H1 (cell line): ENCODE data around the gene ZNRF3. TPM values are rescaled to one million over a fixed set of nuclear protein-coding genes. Genes with fewer than 3 reads are reported as not detected.

Experiments used
- CTCF ChIA-PET: fragments of 300-600 bp; sonication (Branson Sonifier 250); formaldehyde crosslinking; loops from one replicate; lab custom pipeline; 2021; ENCODE audit not compliant: partially characterized antibody; lab: Charles Lee
- POLR2A ChIA-PET: fragments of 300-600 bp; sonication (Branson Sonifier 250); formaldehyde crosslinking; loops from one replicate; lab custom pipeline; 2021; ENCODE audit warnings: inconsistent platforms; ENCODE audit not compliant: partially characterized antibody; lab: Charles Lee
- DNase-seq, 2 experiments: peaks; one replicate each; pipeline versions ENCODE4 v3.0.0 to v3.0.0-alpha.2; 2010 to 2022; ENCODE audit warnings: low spot score in 2 of 2, low read depth in 1 of 2, mixed read lengths in 1 of 2
- FAIRE-seq: peaks from 2 replicates; lab custom pipeline; 2011; peaks lifted over from hg19 to GRCh38; lab: Jason Lieb, UNC
- H2AFZ ChIP-seq: 2 replicates; pipeline ENCODE4 v1.8.1; 2012; ENCODE audit warnings: low read length, inconsistent platforms
- H2AK5ac ChIP-seq: 2 replicates; pipeline ENCODE4 v1.6.1; 2013; ENCODE audit warnings: low read depth, low read length
- H2BK120ac ChIP-seq: replicated peaks from 2 replicates; pipeline ENCODE3; 2013; ENCODE audit warnings: low read depth, low read length, inconsistent platforms
- H2BK12ac ChIP-seq: 2 replicates; pipeline ENCODE4 v1.6.1; 2013; ENCODE audit warnings: low read depth, low read length
- H2BK15ac ChIP-seq: 2 replicates; pipeline ENCODE4 v1.6.1; 2013; ENCODE audit warnings: low read length
- H2BK20ac ChIP-seq: 2 replicates; pipeline ENCODE4 v1.6.1; 2013; ENCODE audit warnings: low read length
- H2BK5ac ChIP-seq: 2 replicates; pipeline ENCODE4 v1.6.1; 2013; ENCODE audit warnings: low read depth, low read length
- H3K14ac ChIP-seq: 2 replicates; pipeline ENCODE4 v1.6.1; 2013; ENCODE audit warnings: inconsistent platforms; ENCODE audit not compliant: insufficient read length
- H3K18ac ChIP-seq: 2 replicates; pipeline ENCODE4 v1.6.1; 2013; ENCODE audit warnings: low read length; ENCODE audit errors: extremely low read depth
- H3K23ac ChIP-seq: 2 replicates; pipeline ENCODE4 v1.6.1; 2013; ENCODE audit warnings: inconsistent platforms; ENCODE audit not compliant: insufficient read length
- H3K23me2 ChIP-seq: 2 replicates; pipeline ENCODE4 v1.6.1; 2013; ENCODE audit warnings: low read depth, low read length
- H3K27ac ChIP-seq: 2 replicates; pipeline ENCODE4 v1.6.1; 2011; ENCODE audit warnings: low read depth, low read length, inconsistent platforms
- H3K27me3 ChIP-seq, 4 experiments: replicated peaks in 1 of 4; 1 replicate in 1 of 4; 2 replicates in 3 of 4; pipeline versions ENCODE4 v1.6.1 to v1.8.1; 2011 to 2013; ENCODE audit warnings: low read length in 3 of 4, mild to moderate bottlenecking in 3 of 4, inconsistent platforms in 2 of 4, mixed read lengths in 2 of 4, moderate library complexity in 1 of 4; ENCODE audit not compliant: control insufficient read depth in 3 of 4, insufficient read depth in 3 of 4; ENCODE audit errors: extremely low read depth in 1 of 4
- H3K36me3 ChIP-seq, 4 experiments: 2 replicates each; pipeline versions ENCODE4 v1.6.1 to v1.8.1; 2011 to 2013; ENCODE audit warnings: mild to moderate bottlenecking in 4 of 4, low read length in 3 of 4, moderate library complexity in 2 of 4, control low read depth in 1 of 4, inconsistent platforms in 1 of 4; ENCODE audit not compliant: insufficient read depth in 4 of 4, control insufficient read depth in 2 of 4
- H3K4ac ChIP-seq: replicated peaks from 2 replicates; pipeline ENCODE3; 2013; ENCODE audit warnings: low read length, low read depth, mixed read lengths, inconsistent platforms; ENCODE audit not compliant: insufficient read length
- H3K4me1 ChIP-seq, 4 experiments: replicated peaks in 1 of 4; 1 replicate in 1 of 4; 2 replicates in 3 of 4; pipeline versions ENCODE4 v1.6.1 to v1.8.1; 2011 to 2013; ENCODE audit warnings: low read length in 3 of 4, inconsistent platforms in 2 of 4, mixed read lengths in 1 of 4; ENCODE audit not compliant: insufficient read depth in 4 of 4, control insufficient read depth in 3 of 4
- H3K4me2 ChIP-seq, 2 experiments: 2 replicates each; pipeline versions ENCODE4 v1.6.1 to v1.8.1; 2011 to 2013; ENCODE audit warnings: low read depth in 2 of 2, low read length in 2 of 2, control low read depth in 1 of 2, inconsistent platforms in 1 of 2, mild to moderate bottlenecking in 1 of 2; ENCODE audit not compliant: insufficient read depth in 1 of 2
- H3K4me3 ChIP-seq, 4 experiments: fragments of 200-600, 300-600 bp in 1 of 4; sonication (generic), shearing (Covaris generic), sonication (Bioruptor Twin) in 1 of 4; 2 replicates each; pipeline versions ENCODE4 v1.5.1 to v1.8.1; 2011 to 2016; ENCODE audit warnings: low read length in 4 of 4, low read depth in 3 of 4, control low read depth in 2 of 4, inconsistent platforms in 2 of 4, mild to moderate bottlenecking in 2 of 4, mixed read lengths in 1 of 4, moderate library complexity in 1 of 4; ENCODE audit not compliant: insufficient read depth in 2 of 4; ENCODE audit errors: extremely low read depth in 1 of 4
- H3K56ac ChIP-seq: replicated peaks from 2 replicates; pipeline ENCODE3; 2013; ENCODE audit warnings: low read depth, mild to moderate bottlenecking, mixed read lengths, low read length, inconsistent platforms; ENCODE audit not compliant: insufficient read length
- H3K79me1 ChIP-seq: 2 replicates; pipeline ENCODE4 v1.6.1; 2013; ENCODE audit warnings: low read depth, low read length, control low read depth
- H3K79me2 ChIP-seq, 2 experiments: 2 replicates each; pipeline versions ENCODE4 v1.6.1 to v1.8.1; 2012 to 2013; ENCODE audit warnings: low read length in 2 of 2, mild to moderate bottlenecking in 2 of 2, inconsistent platforms in 1 of 2; ENCODE audit not compliant: insufficient read depth in 2 of 2, control insufficient read depth in 1 of 2
- H3K9ac ChIP-seq, 4 experiments: replicated peaks in 1 of 4; 1 replicate in 1 of 4; 2 replicates in 3 of 4; pipeline versions ENCODE4 v1.6.1 to v1.8.1; 2011 to 2013; ENCODE audit warnings: low read depth in 3 of 4, low read length in 3 of 4, control low read depth in 2 of 4, mild to moderate bottlenecking in 2 of 4, moderate library complexity in 2 of 4, inconsistent platforms in 1 of 4; ENCODE audit errors: extremely low read depth in 1 of 4
- H3K9me3 ChIP-seq, 2 experiments: 2 replicates each; pipeline versions ENCODE4 v1.6.1 to v1.8.1; 2012 to 2013; ENCODE audit warnings: mild to moderate bottlenecking in 2 of 2, moderate library complexity in 2 of 2, control low read depth in 1 of 2, inconsistent platforms in 1 of 2, low read depth in 1 of 2, low read length in 1 of 2, mixed read lengths in 1 of 2; ENCODE audit not compliant: insufficient read depth in 2 of 2
- H4K20me1 ChIP-seq, 2 experiments: replicated peaks in 1 of 2; 2 replicates each; pipeline versions ENCODE3 to v1.8.1; 2011 to 2013; ENCODE audit warnings: inconsistent platforms in 2 of 2, low read length in 2 of 2, mild to moderate bottlenecking in 1 of 2; ENCODE audit not compliant: insufficient read depth in 2 of 2, control insufficient read depth in 1 of 2
- H4K5ac ChIP-seq: 2 replicates; pipeline ENCODE4 v1.6.1; 2013; ENCODE audit warnings: low read length, low read depth, mixed read lengths, inconsistent platforms; ENCODE audit not compliant: insufficient read length
- H4K8ac ChIP-seq: 2 replicates; pipeline ENCODE4 v1.8.0; 2013; ENCODE audit warnings: mild to moderate bottlenecking, moderate library complexity, low read length, inconsistent platforms; ENCODE audit not compliant: insufficient read depth; ENCODE audit errors: extremely low read depth
- H4K91ac ChIP-seq: replicated peaks from 2 replicates; pipeline ENCODE3; 2013; ENCODE audit warnings: low read length, mixed read lengths, inconsistent platforms; ENCODE audit not compliant: insufficient read length
- BCL11A ChIP-seq, 2 experiments: IDR thresholded peaks; one replicate each; pipeline ENCODE4 v1.6.1; 2011; ENCODE audit warnings: low read depth in 2 of 2, low read length in 2 of 2, mild to moderate bottlenecking in 2 of 2
- BRCA1 ChIP-seq: IDR thresholded peaks from 2 replicates; pipeline ENCODE4 v1.6.1; 2012; ENCODE audit warnings: low read depth, low read length, improper control_type of control experiment
- CEBPB ChIP-seq: IDR thresholded peaks from 2 replicates; pipeline ENCODE4 v1.6.1; 2012; ENCODE audit warnings: low read depth, low read length
- CHD2 ChIP-seq: IDR thresholded peaks from 2 replicates; pipeline ENCODE4 v1.6.1; 2012; ENCODE audit warnings: low read length, improper control_type of control experiment
- EP300 ChIP-seq, 2 experiments: IDR thresholded peaks; 1 replicate in 1 of 2; 2 replicates in 1 of 2; pipeline ENCODE4 v1.6.1; 2011 to 2012; ENCODE audit warnings: low read depth in 2 of 2, low read length in 2 of 2, mild to moderate bottlenecking in 2 of 2, borderline replicate concordance in 1 of 2, inconsistent platforms in 1 of 2, moderate library complexity in 1 of 2
- EZH2 ChIP-seq: fragments of 200-600 bp; sonication (generic); IDR thresholded peaks from 2 replicates; pipeline ENCODE4 v1.7.1; 2012; ENCODE audit warnings: low read depth, mild to moderate bottlenecking, moderate library complexity, low read length, inconsistent platforms; ENCODE audit not compliant: severe bottlenecking
- FOSL1 ChIP-seq: IDR thresholded peaks from 2 replicates; pipeline ENCODE4 v1.6.1; 2011; ENCODE audit warnings: mild to moderate bottlenecking, low read depth, low read length, moderate library complexity; ENCODE audit not compliant: insufficient read depth
- POLR2A ChIP-seq, 2 experiments: IDR thresholded peaks; 1 replicate in 1 of 2; 2 replicates in 1 of 2; pipeline ENCODE4 v1.6.1; 2011; ENCODE audit warnings: low read depth in 2 of 2, low read length in 2 of 2, mild to moderate bottlenecking in 2 of 2; ENCODE audit errors: control extremely low read depth in 1 of 2
- SAP30 ChIP-seq: fragments of 300-600 bp; sonication (generic); IDR thresholded peaks from 2 replicates; pipeline ENCODE4 v1.7.1; 2012; ENCODE audit warnings: low read length, moderate library complexity, mild to moderate bottlenecking, inconsistent platforms; ENCODE audit not compliant: insufficient read depth, insufficient replicate concordance
- SIRT6 ChIP-seq: IDR thresholded peaks from one replicate; pipeline ENCODE4 v1.7.1; 2012; ENCODE audit warnings: low read length, inconsistent platforms
- TCF12 ChIP-seq: IDR thresholded peaks from 2 replicates; pipeline ENCODE4 v1.6.1; 2011; ENCODE audit warnings: low read depth, mild to moderate bottlenecking, low read length
- USF2 ChIP-seq: IDR thresholded peaks from 2 replicates; pipeline ENCODE4 v1.6.1; 2011; ENCODE audit warnings: low read length, improper control_type of control experiment
- WGBS, 2 experiments: shearing (Covaris generic) in 1 of 2; methylation state at CpG; one replicate each; pipeline versions ENCODE4 v1.1.6 to v1.1.7; 2013 to 2015; ENCODE audit warnings: low lambda C conversion rate in 2 of 2, mixed read lengths in 2 of 2, inconsistent platforms in 1 of 2, low coverage in 1 of 2, missing lambda C conversion rate in 1 of 2; ENCODE audit not compliant: insufficient replicate concordance in 2 of 2, insufficient coverage in 1 of 2, insufficient read length in 1 of 2; ENCODE audit errors: extremely low coverage in 1 of 2, missing lambda C conversion rate in 1 of 2; 5-methylcytosine and 5-hydroxymethylcytosine counted together
- polyA plus RNA-seq, 7 experiments: library from polyadenylated mRNA; depleted of rRNA in 3 of 7; stranded (reverse) in 5 of 7; unstranded in 2 of 7; fragments of >200 nt in 5 of 7; fragments of 200-250 nt in 2 of 7; gene quantifications; 1 replicate in 5 of 7; 2 replicates in 1 of 7; 4 replicates in 1 of 7; pipeline versions ENCODE4 v1.2.1 to v1.2.3, GENCODE V29; 2011 to 2013; ENCODE audit warnings: missing spikeins in 2 of 7, mixed read lengths in 2 of 7
- total RNA-seq: library from RNA; stranded (reverse); fragmentation: NEBNext Ultra II Directional; extraction: Animal tissue kit (Norgen Biotek cat#: 25700); gene quantifications from 2 replicates; pipeline ENCODE4 v1.2.1, GENCODE V29; 2021

Gene ZNRF3
- total and polyA plus RNA-seq, 2 of the 8 experiments (the other 6 are each of a cell fraction or from before 2014, with no cell fraction given), result 14.1 to 21.7 TPM

GRCh38 chr22:29087012-29087411, 203.6 kb downstream of the ZNRF3 start:
- Histone ChIP-seq H3K23ac (no peak overlapping the region), H3K4me2 (no peak overlapping the region), H3K9me3 (no peaks in the 10 kb centered on the region), H3K4me3 (no peak overlapping the region), H4K91ac (no peak overlapping the region), H3K27me3 (no peaks in the 10 kb centered on the region), H3K56ac (no peak overlapping the region), H3K79me1 (no peaks in the 10 kb centered on the region), H3K23me2 (no peaks in the 10 kb centered on the region), H2AFZ (no peak overlapping the region), H2BK12ac (no peak overlapping the region), H3K36me3 (no peaks in the 10 kb centered on the region), H4K8ac (no peak overlapping the region), H3K79me2 (no peaks in the 10 kb centered on the region), H2AK5ac (no peak overlapping the region), H2BK120ac (no peak overlapping the region), H4K20me1 (peaks cover 0 to 1% of the 10 kb centered on the region in 2 experiments), H3K9ac (no peak overlapping the region), H3K4ac (no peak overlapping the region), H3K4me1 (peaks cover 1 to 5% (median 3%) of the 10 kb centered on the region in 4 experiments; a peak in 4 of 7 replicates), H3K18ac (no peak overlapping the region), H2BK15ac (no peak overlapping the region), H3K27ac (no peak overlapping the region), H4K5ac (no peak overlapping the region), H2BK20ac (no peak overlapping the region), H3K14ac (no peak overlapping the region), H2BK5ac (no peak overlapping the region)
- TF ChIP-seq CEBPB (no peak), CHD2 (no peak), BRCA1 (no peak), POLR2A (IDR thresholded peaks at IDR 0.05; ENCODE audit: control extremely low read depth in 1 of 2, low read depth in 2 of 2, low read length in 2 of 2) (no peak), TCF12 (no peak), SAP30 (no peak), BCL11A (IDR thresholded peaks at IDR 0.05; ENCODE audit: low read depth in 2 of 2, low read length in 2 of 2) (no peak), FOSL1 (no peak), EP300 (IDR thresholded peaks at IDR 0.05; ENCODE audit: borderline replicate concordance in 1 of 2, low read depth in 2 of 2, low read length in 2 of 2) (no peak), USF2 (no peak), EZH2 (no peak), SIRT6 (no peak)
- CTCF ChIA-PET, result interaction anchor here (1.4 to 2.3 kb wide), 2 partner anchors 67 to 159 kb away, joined by 5 to 8 read pairs; no protein-coding TSS in a partner anchor
- POLR2A ChIA-PET, result interaction anchor here (0.6 kb wide), 1 partner anchor 339 kb away, joined by 3 read pairs; no protein-coding TSS in a partner anchor
- WGBS, 2 experiments, result 91% methylated on average over 2 of the region's 2 CpGs; no CpG with 5 or more reads in 1 of the 2 experiments
- FAIRE-seq (no peak), DNase-seq (no peak)
